ENCODE results near the gene ZNF189.

ZNF189 gene

GRCh38 chr9:101414839-101415238 is 16.2 kb downstream of the ZNF189 start:
- TF ChIP-seq EGR1 (IDR thresholded peaks at IDR 0.05): no peak

GRCh38 chr9:101415578-101415977 is 16.9 kb downstream of the ZNF189 start:
- TF ChIP-seq EP300 (IDR thresholded peaks at IDR 0.05; ENCODE audit: borderline replicate concordance) (no peak), MAX (IDR thresholded peaks at IDR 0.05) (no peak), TEAD4 (IDR thresholded peaks at IDR 0.05) (no peak), YY1 (IDR thresholded peaks at IDR 0.05; ENCODE audit: low read depth) (no peak), FOXM1 (IDR thresholded peaks at IDR 0.05; ENCODE audit: borderline replicate concordance, low read depth) (no peak), RAD21 (IDR thresholded peaks at IDR 0.05; ENCODE audit: low read depth) (no peak), TCF12 (IDR thresholded peaks at IDR 0.05; ENCODE audit: low read depth) (no peak), CEBPB (IDR thresholded peaks at IDR 0.05) (no peak), ZBTB7A (IDR thresholded peaks at IDR 0.05; ENCODE audit: low read depth) (no peak), REST (IDR thresholded peaks at IDR 0.05; ENCODE audit: low read depth) (no peak), EGR1 (IDR thresholded peaks at IDR 0.05) (no peak)

- TF ChIP-seq RAD21 (IDR thresholded peaks at IDR 0.05; ENCODE audit: low read depth) (no peak), EGR1 (IDR thresholded peaks at IDR 0.05) (no peak), EP300 (IDR thresholded peaks at IDR 0.05; ENCODE audit: borderline replicate concordance) (no peak), CEBPB (IDR thresholded peaks at IDR 0.05) (no peak), REST (IDR thresholded peaks at IDR 0.05; ENCODE audit: low read depth) (no peak), TCF12 (IDR thresholded peaks at IDR 0.05; ENCODE audit: low read depth) (no peak), USF1 (IDR thresholded peaks at IDR 0.05) (no peak), FOXM1 (IDR thresholded peaks at IDR 0.05; ENCODE audit: borderline replicate concordance, low read depth) (no peak), CREB1 (IDR thresholded peaks at IDR 0.05; ENCODE audit: low read depth) (no peak), ZBTB7A (IDR thresholded peaks at IDR 0.05; ENCODE audit: low read depth) (no peak), MAX (IDR thresholded peaks at IDR 0.05) (no peak), TEAD4 (IDR thresholded peaks at IDR 0.05) (no peak), YY1 (IDR thresholded peaks at IDR 0.05; ENCODE audit: low read depth) (no peak), NFIC (IDR thresholded peaks at IDR 0.05) (no peak), TAF1 (IDR thresholded peaks at IDR 0.05; ENCODE audit: low read depth) (no peak)
Measured at GRCh38 chr9:101417389-101417788, 18.7 kb downstream of the ZNF189 start.

GRCh38 chr9:101417977-101418376 is 19.3 kb downstream of the ZNF189 start:
- TF ChIP-seq FOXM1 (IDR thresholded peaks at IDR 0.05; ENCODE audit: borderline replicate concordance, low read depth) (no peak), TAF1 (IDR thresholded peaks at IDR 0.05; ENCODE audit: low read depth) (no peak), TEAD4 (IDR thresholded peaks at IDR 0.05) (no peak), MAX (IDR thresholded peaks at IDR 0.05) (no peak), NFIC (IDR thresholded peaks at IDR 0.05) (no peak), TCF12 (IDR thresholded peaks at IDR 0.05; ENCODE audit: low read depth) (no peak), REST (IDR thresholded peaks at IDR 0.05; ENCODE audit: low read depth) (no peak), CREB1 (IDR thresholded peaks at IDR 0.05; ENCODE audit: low read depth) (no peak), USF1 (IDR thresholded peaks at IDR 0.05) (no peak), EGR1 (IDR thresholded peaks at IDR 0.05) (no peak), RAD21 (IDR thresholded peaks at IDR 0.05; ENCODE audit: low read depth) (no peak), ZBTB7A (IDR thresholded peaks at IDR 0.05; ENCODE audit: low read depth) (no peak)
